BJ (cell line): ENCODE results near the gene MST1. TPM values are rescaled to one million over a fixed set of nuclear protein-coding genes. Genes with fewer than 3 reads are reported as not detected.

ENCODE experiments used
- CTCF ChIA-PET: fragments of 350-600 bp; formaldehyde crosslinking; extraction: SDS; loops from one replicate; lab custom pipeline; 2021; ENCODE audit warnings: antibody characterized with exemption, inconsistent platforms; lab: Yijun Ruan, JAX
- POLR2A ChIA-PET: fragments of 300-600 bp; sonication (Branson Sonifier 250); formaldehyde crosslinking; extraction: SDS; loops from one replicate; lab custom pipeline; 2021; ENCODE audit warnings: antibody characterized with exemption; lab: Charles Lee
- DNase-seq: peaks from one replicate; pipeline ENCODE4 v3.0.0-alpha.2; 2011; ENCODE audit warnings: low read depth
- H3K27me3 ChIP-seq: 2 replicates; pipeline ENCODE4 v1.6.0; 2011; ENCODE audit warnings: low read length; ENCODE audit not compliant: control insufficient read depth, insufficient read depth
- H3K36me3 ChIP-seq: 2 replicates; pipeline ENCODE4 v1.5.1; 2011; ENCODE audit warnings: low read length; ENCODE audit not compliant: control insufficient read depth, insufficient read depth
- H3K4me3 ChIP-seq: 2 replicates; pipeline ENCODE4 v1.5.1; 2011; ENCODE audit warnings: low read depth, mild to moderate bottlenecking, control low read depth, low read length
- CTCF ChIP-seq: IDR thresholded peaks from 2 replicates; pipeline ENCODE4 v1.5.1; 2011; ENCODE audit warnings: low read depth, mild to moderate bottlenecking, control low read depth, inconsistent platforms, low read length, moderate library complexity; ENCODE audit not compliant: insufficient read depth
- polyA plus RNA-seq: library from polyadenylated mRNA; depleted of rRNA; stranded (reverse); fragments of >200 nt; gene quantifications from 2 replicates; pipeline ENCODE4 v1.2.3, GENCODE V29; 2011

Gene MST1
- polyA plus RNA-seq, 1 experiment = 10.7 TPM

GRCh38 chr3:49667701-49668413 lies 21.4 kb downstream of the MST1 start:
- TF ChIP-seq CTCF = no peak
- Histone ChIP-seq H3K27me3 (peaks cover 5% of the 10 kb centered on the region; the same call in 1 of the 2 replicates), H3K4me3 (no peak overlapping the region), H3K36me3 (no peaks in the 10 kb centered on the region)
- POLR2A ChIA-PET = no interaction called here
- CTCF ChIA-PET = interaction anchor here (0.7 to 2.2 kb wide), 2 partner anchors 12 to 128 kb away, joined by 3 to 26 read pairs; no protein-coding TSS in a partner anchor
- no peak for DNase-seq

- CTCF ChIA-PET = interaction anchor here (1.3 to 2.2 kb wide), 2 partner anchors 50 to 127 kb away, joined by 3 to 26 read pairs; no protein-coding TSS in a partner anchor
- no peak overlapping the region for H3K4me3 ChIP-seq
- peaks cover 5% of the 10 kb centered on the region; the same call in 1 of the 2 replicates for H3K27me3 ChIP-seq
- no peak for TF ChIP-seq CTCF
- POLR2A ChIA-PET = no interaction called here
- DNase-seq = no peak
- no peaks in the 10 kb centered on the region for H3K36me3 ChIP-seq
These were observed 22.7 kb downstream of the MST1 start for GRCh38 chr3:49666592-49666991.

- ChIA-PET CTCF (interaction anchor here (1.3 to 3.8 kb wide), 3 partner anchors 50 to 126 kb away, joined by 3 to 26 read pairs (median 20); no protein-coding TSS in a partner anchor), POLR2A (no interaction called here)
- no peak for DNase-seq
- Histone ChIP-seq H3K36me3 (no peaks in the 10 kb centered on the region), H3K4me3 (no peak overlapping the region), H3K27me3 (peaks cover 5% of the 10 kb centered on the region; the same call in 1 of the 2 replicates)
- TF ChIP-seq CTCF = no peak
These were observed 23.3 kb downstream of the MST1 start for GRCh38 chr3:49665822-49666519.

- no peaks in the 10 kb centered on the region for H3K36me3 ChIP-seq
- POLR2A ChIA-PET = no interaction called here
- CTCF ChIA-PET = interaction anchor here (1.0 to 3.8 kb wide), 2 partner anchors 7 to 124 kb away, joined by 8 to 20 read pairs; no protein-coding TSS in a partner anchor
- H3K4me3 ChIP-seq = no peak overlapping the region
- H3K27me3 ChIP-seq = peaks cover 5% of the 10 kb centered on the region; the same call in 1 of the 2 replicates
- TF ChIP-seq CTCF = no peak
- DNase-seq = no peak
These were observed 25.0 kb downstream of the MST1 start for GRCh38 chr3:49664300-49664699.

- DNase-seq = no peak
- ChIA-PET CTCF (interaction anchor here (1.0 to 3.8 kb wide), 2 partner anchors 8 to 124 kb away, joined by 8 to 20 read pairs; no protein-coding TSS in a partner anchor), POLR2A (no interaction called here)
- H3K4me3 ChIP-seq = no peak overlapping the region
- no peak for TF ChIP-seq CTCF
- H3K36me3 ChIP-seq = no peaks in the 10 kb centered on the region
- H3K27me3 ChIP-seq = peaks cover 5% of the 10 kb centered on the region; the same call in 1 of the 2 replicates
These were observed 25.4 kb downstream of the MST1 start for GRCh38 chr3:49663831-49664230.
